GM21381 (cell line): ENCODE data around the gene TSPO2.

ENCODE experiments used
- ATAC-seq: cut with Tn5 transposase; IDR thresholded peaks from one replicate; pipeline ENCODE4 v1.9.1; 2021; ENCODE audit warnings: mild to moderate bottlenecking, moderate library complexity; ENCODE audit not compliant: unreplicated experiment

TSPO2 gene

DNA sequence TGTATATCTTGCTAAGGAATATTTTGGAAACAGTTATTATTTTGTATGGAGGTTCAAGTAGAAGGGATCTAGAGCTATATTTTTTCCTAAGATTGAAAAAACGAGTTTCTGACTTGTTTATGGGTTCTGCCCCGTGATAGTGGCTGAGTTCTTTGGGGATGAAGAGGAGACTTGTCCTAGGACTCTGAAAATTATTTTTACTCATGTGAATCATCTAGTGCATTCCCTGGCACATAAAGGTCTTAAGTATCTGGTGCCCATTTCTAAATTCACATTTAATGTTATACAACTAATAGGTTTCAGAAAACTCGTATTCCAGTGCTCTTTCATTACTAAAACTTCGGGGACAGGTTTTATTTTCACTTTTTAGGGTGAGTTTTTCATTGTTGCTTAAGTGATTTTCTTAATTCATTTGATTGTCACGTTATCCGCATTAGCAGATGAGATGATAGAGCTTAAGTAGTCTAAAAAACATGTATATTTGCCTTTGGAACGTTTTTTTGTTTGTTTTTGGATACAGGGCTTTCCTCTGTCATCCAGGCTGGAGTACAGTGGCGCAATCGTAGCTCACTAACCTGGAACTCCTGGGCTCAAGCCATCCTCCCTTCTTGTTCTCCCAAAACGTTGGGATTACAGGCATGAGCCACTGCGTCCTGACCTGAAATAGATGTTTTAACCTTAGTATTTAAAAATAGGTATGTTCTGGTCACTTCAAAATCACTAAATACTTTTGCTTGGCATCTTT is 32.6 kb downstream of the TSPO2 start:
- ATAC-seq: no peak

DNA sequence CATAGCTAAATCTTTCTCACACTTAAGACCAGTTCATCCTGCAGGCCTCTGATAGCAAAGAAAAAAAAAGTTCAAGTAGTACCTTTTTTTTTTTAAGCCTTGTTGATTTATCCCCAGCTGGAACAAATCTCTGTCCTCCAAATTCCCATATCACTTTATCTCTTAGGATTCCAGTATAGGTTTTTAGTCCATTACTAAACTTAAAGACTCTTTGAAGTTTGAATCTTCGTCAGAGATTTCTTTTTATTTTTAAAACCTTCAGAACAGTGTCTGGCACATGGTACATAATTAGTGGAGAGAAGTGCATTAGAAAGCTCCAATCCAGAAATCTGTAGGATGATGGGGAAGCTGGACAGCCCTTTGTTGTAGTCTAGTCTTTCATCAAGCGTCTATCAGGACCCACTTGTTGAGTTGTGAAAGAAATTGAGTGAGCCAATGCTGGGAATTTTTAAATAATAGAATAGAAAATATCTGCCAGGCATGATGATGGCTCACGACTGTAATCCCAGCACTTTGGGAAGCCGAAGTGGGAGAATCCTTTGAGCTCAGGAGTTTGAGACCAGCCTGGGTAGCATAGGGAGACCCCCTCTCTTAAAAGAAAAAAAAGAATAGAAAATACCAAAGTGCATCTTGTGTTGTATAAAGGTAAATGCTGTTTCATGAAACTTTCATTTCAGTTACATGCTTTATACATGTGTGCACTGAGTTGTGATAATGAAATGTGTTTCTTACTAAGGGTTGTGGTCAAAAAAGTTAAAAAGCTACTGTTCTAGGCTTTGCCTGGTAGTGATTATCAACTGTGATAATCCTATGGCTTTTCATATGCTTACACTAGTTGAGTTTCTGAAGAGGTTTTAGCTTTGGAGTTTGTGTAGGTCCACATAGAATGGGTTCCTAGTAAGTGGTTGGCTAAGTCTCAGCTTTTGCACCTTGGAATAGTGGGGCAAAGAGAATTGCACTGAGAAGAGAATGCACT is 33.7 kb downstream of the TSPO2 start:
- ATAC-seq: no peak

DNA sequence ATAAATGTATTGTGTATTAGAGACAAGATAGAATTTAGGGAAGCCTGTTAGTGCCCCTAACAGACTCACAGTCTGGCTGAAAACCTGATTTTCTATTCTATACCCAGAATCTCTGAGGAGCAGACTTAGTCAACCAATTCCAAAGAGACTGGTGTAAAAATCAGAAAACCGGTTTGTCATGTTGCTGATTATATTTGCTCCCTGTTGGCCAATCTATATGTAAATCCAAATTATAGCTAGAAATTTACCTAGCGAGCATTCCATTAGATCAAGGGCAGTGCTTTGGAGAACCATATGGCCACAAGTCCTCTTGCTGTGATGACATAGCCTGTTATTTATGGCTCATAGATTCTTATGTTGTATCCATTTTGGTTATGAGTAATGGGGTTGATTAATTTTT is 35.3 kb downstream of the TSPO2 start:
- ATAC-seq: no peak

DNA sequence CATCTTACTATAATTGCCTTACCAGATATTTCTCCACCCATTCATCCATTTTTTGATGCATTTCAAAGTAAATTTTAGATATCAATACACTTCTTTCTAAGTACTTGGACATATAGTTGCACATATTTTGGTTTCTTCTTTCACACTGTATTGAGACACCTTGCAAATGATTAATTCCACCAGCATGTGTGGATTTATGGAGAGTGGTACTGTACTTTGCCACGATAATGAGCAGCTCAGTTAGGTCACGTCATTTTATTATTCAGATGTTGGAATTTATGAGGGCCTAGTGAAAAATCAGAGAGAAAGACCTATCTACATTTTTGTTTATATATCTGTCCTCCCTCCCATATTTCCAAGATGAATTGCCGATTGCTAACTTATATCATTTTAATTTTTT is 35.8 kb downstream of the TSPO2 start:
- no peak for ATAC-seq

DNA sequence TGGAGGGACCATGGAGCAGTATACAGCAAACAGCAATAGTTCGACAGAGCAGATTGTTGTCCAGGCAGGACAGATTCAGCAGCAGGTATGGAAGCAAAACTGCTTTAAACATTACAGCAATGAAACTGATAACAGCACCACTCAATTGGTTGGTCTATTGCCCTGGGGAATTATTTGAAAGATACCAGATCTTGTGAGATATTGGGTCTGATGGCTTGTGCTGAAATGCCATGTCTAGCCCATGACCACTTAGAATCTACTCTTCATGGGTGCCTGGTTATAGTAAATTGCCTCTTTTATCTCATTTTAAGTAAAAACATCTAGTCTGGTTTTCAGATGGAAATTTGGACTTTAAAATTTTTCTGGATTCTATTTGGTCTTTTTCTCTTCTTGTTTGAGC is 36.8 kb downstream of the TSPO2 start:
- no peak for ATAC-seq

DNA sequence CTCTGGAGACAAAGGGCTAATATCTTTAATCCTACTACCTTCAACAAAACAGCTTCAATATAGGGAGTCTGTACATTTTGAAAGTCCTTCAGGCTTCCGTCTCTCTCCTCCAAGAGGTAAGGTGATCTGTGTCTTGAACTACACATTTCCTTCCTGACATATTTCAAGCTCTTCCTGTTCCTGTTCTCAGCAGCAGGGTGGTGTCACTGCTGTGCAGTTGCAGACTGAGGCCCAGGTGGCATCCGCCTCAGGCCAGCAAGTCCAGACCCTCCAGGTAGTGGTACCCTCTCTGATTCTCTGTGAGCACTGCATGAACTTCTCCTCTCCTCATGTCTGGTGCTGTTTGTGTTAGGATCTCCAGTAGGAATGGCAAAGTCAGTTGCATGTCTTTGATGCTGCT is 38.4 kb downstream of the TSPO2 start:
- no peak for ATAC-seq

DNA sequence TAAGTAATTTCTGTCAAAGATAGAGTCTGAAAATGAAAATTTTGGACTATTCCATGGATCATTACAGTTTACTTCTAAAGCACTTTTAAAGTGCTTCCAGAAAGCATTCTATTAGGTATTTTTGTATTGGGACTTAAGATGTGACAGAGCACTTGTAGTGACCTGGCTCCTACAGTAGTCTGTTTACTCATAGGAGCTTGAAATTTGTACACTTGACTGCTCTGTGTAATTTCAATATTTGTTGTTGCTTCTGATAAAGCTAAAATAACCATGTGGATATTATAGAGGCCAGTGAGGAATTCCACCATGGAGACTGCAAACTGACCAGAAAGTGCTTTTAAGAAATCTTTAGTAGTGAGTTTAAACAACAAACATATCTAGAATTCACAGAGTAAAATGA is 40.8 kb downstream of the TSPO2 start:
- no peak for ATAC-seq

DNA sequence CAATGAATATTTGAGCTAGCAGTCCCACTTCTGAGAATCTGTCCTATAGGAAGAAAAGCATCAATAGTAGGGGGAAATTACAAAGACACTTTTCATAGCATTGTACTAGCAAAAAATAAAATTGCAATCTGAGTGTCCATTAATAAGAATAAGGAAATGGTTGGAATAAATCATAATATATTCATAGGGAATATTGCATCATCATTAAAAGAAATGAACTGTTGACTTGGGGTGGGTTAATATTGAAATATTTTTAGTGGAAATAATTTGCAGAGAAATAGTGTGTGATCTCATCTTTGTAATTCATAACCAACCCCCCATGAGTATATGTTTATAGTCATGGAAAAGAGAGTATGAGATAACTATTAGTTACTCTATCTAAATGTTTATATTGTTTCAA is 42.9 kb downstream of the TSPO2 start:
- no peak for ATAC-seq

DNA sequence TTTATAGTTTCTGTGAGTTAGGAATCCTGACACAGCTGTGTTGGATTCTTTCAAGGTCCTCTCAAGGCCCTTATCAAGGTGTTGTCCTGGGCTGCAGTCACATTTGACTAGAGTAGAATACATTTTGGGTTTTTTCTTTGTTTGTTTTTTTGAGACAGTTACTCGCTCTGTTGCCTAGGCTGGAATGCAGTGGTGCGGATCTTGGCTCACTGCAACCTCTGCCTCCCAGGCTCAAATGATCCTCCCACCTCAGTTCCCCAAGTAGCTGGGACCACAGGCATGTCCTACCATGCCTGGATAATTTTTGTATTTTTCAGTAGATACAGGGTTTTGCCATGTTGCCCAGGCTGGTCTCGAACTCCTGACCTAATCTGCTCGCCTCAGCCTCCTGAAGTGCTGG is 46.2 kb downstream of the TSPO2 start:
- ATAC-seq: no peak

DNA sequence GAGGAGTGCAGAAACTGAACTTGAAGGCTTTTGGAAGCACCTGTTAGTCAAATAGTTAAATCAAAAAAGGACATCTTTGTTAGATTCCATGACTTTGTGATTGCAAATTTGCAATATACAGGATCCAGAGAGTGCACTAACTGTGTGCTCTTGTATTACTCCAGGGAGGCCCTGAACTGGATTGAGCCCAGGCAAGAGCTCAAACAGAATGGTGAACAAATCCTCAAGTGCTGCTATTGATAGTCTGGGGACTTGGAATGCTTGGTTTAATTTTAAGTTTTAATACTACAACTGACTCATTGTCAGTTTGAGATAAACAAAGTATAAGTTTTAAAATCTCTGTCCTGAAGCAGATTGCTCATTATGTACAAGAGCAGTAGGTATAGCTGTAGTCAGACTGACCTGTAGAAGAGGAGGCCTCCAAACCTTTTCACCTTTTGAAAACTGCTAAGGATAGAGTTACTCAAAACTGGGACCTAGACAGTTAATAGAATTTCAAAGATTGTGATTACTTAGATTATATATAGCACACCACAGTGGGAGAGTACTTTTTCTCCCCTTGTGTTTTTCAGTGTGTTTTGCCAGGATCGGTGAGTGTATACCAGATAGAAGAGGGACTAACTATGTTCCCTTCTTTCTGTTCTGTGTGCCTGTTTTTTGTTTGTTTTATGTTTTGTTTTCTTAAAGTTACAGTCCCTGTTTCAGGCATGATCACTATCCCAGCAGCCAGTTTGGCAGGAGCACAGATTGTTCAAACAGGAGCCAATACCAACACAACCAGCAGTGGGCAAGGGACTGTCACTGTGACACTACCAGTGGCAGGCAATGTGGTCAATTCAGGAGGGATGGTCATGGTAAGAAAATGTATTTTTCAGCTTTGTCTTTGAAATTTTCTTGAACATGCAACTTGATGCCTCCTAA is 48.8 kb downstream of the TSPO2 start:
- ATAC-seq: no peak

DNA sequence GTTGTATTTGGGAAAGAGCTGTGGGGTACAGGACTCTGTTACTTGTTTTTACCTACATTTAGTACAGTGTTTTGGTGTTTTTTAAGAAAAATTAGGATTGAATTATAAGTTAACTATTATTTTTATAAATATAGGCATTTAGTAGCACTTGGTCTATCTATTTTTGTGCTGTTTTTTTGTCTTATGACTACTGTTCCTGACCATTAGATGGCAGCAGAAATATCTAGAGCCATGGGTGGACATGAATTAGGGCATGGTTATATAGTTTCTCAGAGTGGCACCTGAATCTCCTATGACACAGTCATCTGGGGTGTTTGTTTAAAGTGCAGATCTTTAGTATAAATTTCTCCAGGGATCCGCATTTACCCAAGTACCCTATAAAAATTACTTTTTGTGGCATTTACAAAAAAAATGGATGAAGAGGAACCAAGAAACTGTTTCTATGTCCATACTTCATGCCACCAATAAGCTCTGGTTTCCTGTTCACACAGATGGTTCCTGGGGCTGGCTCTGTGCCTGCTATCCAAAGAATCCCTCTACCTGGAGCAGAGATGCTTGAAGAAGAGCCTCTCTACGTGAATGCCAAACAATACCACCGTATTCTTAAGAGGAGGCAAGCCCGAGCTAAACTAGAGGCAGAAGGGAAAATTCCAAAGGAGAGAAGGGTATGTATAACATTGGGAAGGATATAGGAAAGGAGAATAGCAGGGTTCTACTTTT is 50.3 kb downstream of the TSPO2 start:
- no peak for ATAC-seq

DNA sequence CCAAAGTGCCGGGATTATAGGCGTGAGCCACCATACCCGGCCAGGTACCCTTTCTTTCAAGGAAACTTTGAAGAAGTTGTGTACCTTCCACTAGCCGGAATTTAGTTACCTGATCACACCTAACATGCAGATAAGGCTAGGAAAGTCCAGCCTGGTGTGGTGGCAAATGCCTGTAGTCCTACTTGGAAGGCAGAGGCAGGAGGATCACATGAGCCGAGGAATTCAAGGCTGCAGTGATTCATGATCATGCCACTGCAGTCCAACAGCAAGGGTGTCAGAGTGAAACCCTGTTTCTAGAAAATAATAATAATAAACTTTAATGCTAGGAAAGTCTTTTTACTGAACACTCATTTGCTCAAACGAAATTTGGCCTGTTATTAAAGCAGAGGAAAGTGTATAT is 51.5 kb downstream of the TSPO2 start:
- no peak for ATAC-seq
